SK-N-SH (cell line): ENCODE results near the gene GSC2. TPM values are rescaled to one million over a fixed set of nuclear protein-coding genes. Genes with fewer than 3 reads are reported as not detected.

Source experiments
- CTCF ChIA-PET: fragments of 300-600, 350-600 bp; formaldehyde crosslinking; extraction: SDS; loops from one replicate; lab custom pipeline; 2021; lab: Yijun Ruan, JAX
- POLR2A ChIA-PET: fragments of 350-600 bp; sonication (Branson Sonifier 250); formaldehyde crosslinking; extraction: SDS; loops from one replicate; lab custom pipeline; 2020; ENCODE audit warnings: antibody characterized with exemption, inconsistent platforms; lab: Yijun Ruan, JAX
- DNase-seq: peaks from one replicate; pipeline ENCODE4 v3.0.0; 2012
- H2AFZ ChIP-seq: fragments of 200-600 bp; sonication (generic); 2 replicates; pipeline ENCODE4 v1.8.1; 2016; ENCODE audit warnings: antibody characterized with exemption, mild to moderate bottlenecking, low read depth
- H3F3A ChIP-seq: fragments of 200-600 bp; sonication (generic); replicated peaks from 2 replicates; pipeline ENCODE3; 2016; ENCODE audit warnings: antibody characterized with exemption, mild to moderate bottlenecking; ENCODE audit not compliant: insufficient read depth
- H3K27ac ChIP-seq, 2 experiments: fragments of 200-500 bp in 1 of 2; fragments of 200-600 bp in 1 of 2; sonication (Bioruptor generic) in 1 of 2; sonication (generic), shearing (Covaris generic) in 1 of 2; 2 replicates each; pipeline versions ENCODE4 v1.5.1 to v1.6.1; 2014 to 2016; ENCODE audit warnings: low read depth in 2 of 2, inconsistent platforms in 1 of 2, low read length in 1 of 2, mild to moderate bottlenecking in 1 of 2, mixed read lengths in 1 of 2
- H3K27me3 ChIP-seq: fragments of 200-600 bp; sonication (generic), shearing (Covaris generic); 2 replicates; pipeline ENCODE4 v1.6.1; 2016; ENCODE audit warnings: mixed run types; ENCODE audit not compliant: insufficient read depth
- H3K36me3 ChIP-seq, 2 experiments: fragments of 200-500 bp in 1 of 2; fragments of 200-600 bp in 1 of 2; sonication (Bioruptor generic) in 1 of 2; sonication (generic) in 1 of 2; replicated peaks in 1 of 2; 2 replicates each; pipeline versions ENCODE3 to v1.5.1; 2014 to 2016; ENCODE audit warnings: low read length in 1 of 2, mild to moderate bottlenecking in 1 of 2; ENCODE audit not compliant: insufficient read depth in 2 of 2, control insufficient read depth in 1 of 2
- H3K4me1 ChIP-seq, 2 experiments: fragments of 200-500 bp in 1 of 2; fragments of 200-600 bp in 1 of 2; sonication (Bioruptor generic) in 1 of 2; sonication (generic), shearing (Covaris generic) in 1 of 2; 2 replicates each; pipeline versions ENCODE4 v1.5.1 to v1.6.1; 2014 to 2016; ENCODE audit warnings: low read depth in 1 of 2, low read length in 1 of 2, mixed run types in 1 of 2; ENCODE audit not compliant: insufficient read depth in 2 of 2, control insufficient read depth in 1 of 2
- H3K4me2 ChIP-seq: fragments of 200-600 bp; sonication (generic), shearing (Covaris generic); 2 replicates; pipeline ENCODE4 v1.6.1; 2017; ENCODE audit warnings: mixed run types
- H3K4me3 ChIP-seq, 2 experiments: fragments of 200-500 bp in 1 of 2; fragments of 200-600 bp in 1 of 2; sonication (Bioruptor generic) in 1 of 2; sonication (generic), shearing (Covaris generic) in 1 of 2; 2 replicates each; pipeline versions ENCODE4 v1.5.1 to v1.8.1; 2014 to 2016; ENCODE audit warnings: low read depth in 2 of 2, inconsistent platforms in 1 of 2, low read length in 1 of 2, mild to moderate bottlenecking in 1 of 2, mixed read lengths in 1 of 2, moderate library complexity in 1 of 2
- H3K79me2 ChIP-seq: fragments of 200-600 bp; sonication (generic); 2 replicates; pipeline ENCODE4 v1.8.1; 2017; ENCODE audit warnings: mild to moderate bottlenecking; ENCODE audit not compliant: insufficient read depth
- H3K9ac ChIP-seq: fragments of 200-600 bp; sonication (generic); 2 replicates; pipeline ENCODE4 v1.6.1; 2017; ENCODE audit warnings: mixed run types
- H3K9me2 ChIP-seq: fragments of 200-600 bp; sonication (generic); 2 replicates; pipeline ENCODE4 v1.6.1; 2017; ENCODE audit warnings: mixed run types
- H3K9me3 ChIP-seq: fragments of 200-600 bp; sonication (generic); 2 replicates; pipeline ENCODE4 v1.6.1; 2017; ENCODE audit warnings: mixed run types, mild to moderate bottlenecking, moderate library complexity
- H4K20me1 ChIP-seq: fragments of 200-600 bp; sonication (generic); 2 replicates; pipeline ENCODE4 v1.6.1; 2017; ENCODE audit warnings: mild to moderate bottlenecking, mixed run types; ENCODE audit not compliant: insufficient read depth
- CHD2 ChIP-seq: fragments of 150-350 bp; IDR thresholded peaks from 2 replicates; pipeline ENCODE4 v1.6.1; 2018; ENCODE audit warnings: low read length; ENCODE audit not compliant: partially characterized antibody
- CTCF ChIP-seq: fragments of 200-600 bp; sonication (generic); IDR thresholded peaks from 2 replicates; pipeline ENCODE4 v1.6.1; 2017; ENCODE audit warnings: antibody characterized with exemption, mild to moderate bottlenecking, moderate library complexity
- EZH2phosphoT487 ChIP-seq: fragments of 200-600 bp; sonication (generic); IDR thresholded peaks from 2 replicates; pipeline ENCODE4 v1.6.1; 2017; ENCODE audit warnings: low read depth, mixed run types, mild to moderate bottlenecking, antibody characterized with exemption, moderate library complexity, borderline replicate concordance
- FOSL2 ChIP-seq: IDR thresholded peaks from 2 replicates; pipeline ENCODE4 v1.4.0; 2012; ENCODE audit warnings: low read depth, mild to moderate bottlenecking, moderate library complexity, borderline replicate concordance
- FOXM1 ChIP-seq: IDR thresholded peaks from 2 replicates; pipeline ENCODE4 v1.4.0; 2012; ENCODE audit warnings: low read depth, mild to moderate bottlenecking
- GABPA ChIP-seq: IDR thresholded peaks from 2 replicates; pipeline ENCODE4 v1.4.0; 2012; ENCODE audit warnings: low read depth, mild to moderate bottlenecking
- GATA2 ChIP-seq: sonication (generic); formaldehyde crosslinking; IDR thresholded peaks from 2 replicates; pipeline ENCODE4 v1.5.0; 2020; ENCODE audit warnings: mild to moderate bottlenecking, missing genetic modification reagents
- IRF3 ChIP-seq: fragments of 150-350 bp; IDR thresholded peaks from 2 replicates; pipeline ENCODE4 v1.6.1; 2016; ENCODE audit warnings: mild to moderate bottlenecking, low read depth, low read length
- MEF2A ChIP-seq: IDR thresholded peaks from 2 replicates; pipeline ENCODE4 v1.4.0; 2012; ENCODE audit warnings: low read depth, borderline replicate concordance
- MXI1 ChIP-seq: IDR thresholded peaks from 2 replicates; pipeline ENCODE4 v1.6.1; 2012; ENCODE audit warnings: mild to moderate bottlenecking, low read depth, low read length, improper control_type of control experiment
- NRF1 ChIP-seq: IDR thresholded peaks from 2 replicates; pipeline ENCODE4 v1.6.1; 2012; ENCODE audit warnings: low read depth, mild to moderate bottlenecking, low read length
- PBX3 ChIP-seq: IDR thresholded peaks from 2 replicates; pipeline ENCODE4; 2012
- POLR2AphosphoS5 ChIP-seq: IDR thresholded peaks from 2 replicates; pipeline ENCODE4 v1.6.1; 2012; ENCODE audit warnings: low read depth, low read length
- REST ChIP-seq: IDR thresholded peaks from 2 replicates; pipeline ENCODE4 v1.6.1; 2012; ENCODE audit warnings: mild to moderate bottlenecking, low read depth, low read length, moderate library complexity
- RXRA ChIP-seq: IDR thresholded peaks from 2 replicates; pipeline ENCODE4 v1.4.0; 2012; ENCODE audit warnings: low read depth, mild to moderate bottlenecking, borderline replicate concordance
- TCF12 ChIP-seq: IDR thresholded peaks from 2 replicates; pipeline ENCODE4 v1.4.0; 2012
- TEAD4 ChIP-seq: IDR thresholded peaks from 2 replicates; pipeline ENCODE4 v1.4.0; 2012; ENCODE audit warnings: mild to moderate bottlenecking, borderline replicate concordance; ENCODE audit not compliant: insufficient read depth
- USF1 ChIP-seq: IDR thresholded peaks from 2 replicates; pipeline ENCODE4 v1.4.0; 2012; ENCODE audit warnings: low read depth, borderline replicate concordance
- USF2 ChIP-seq: fragments of 150-350 bp; IDR thresholded peaks from 2 replicates; pipeline ENCODE4 v1.6.1; 2017; ENCODE audit warnings: antibody characterized with exemption, low read length, low read depth, borderline replicate concordance
- YY1 ChIP-seq: IDR thresholded peaks from 2 replicates; pipeline ENCODE4 v1.4.0; 2012; ENCODE audit warnings: low read depth, mild to moderate bottlenecking
- WGBS: methylation state at CpG from one replicate; pipeline ENCODE4 v1.1.6; 2017; ENCODE audit warnings: low lambda C conversion rate; 5-methylcytosine and 5-hydroxymethylcytosine counted together
- polyA plus RNA-seq, 3 experiments: library from polyadenylated mRNA; depleted of rRNA; stranded (reverse); fragments of >200 nt; gene quantifications; 2 replicates each; pipeline ENCODE4 v1.2.3, GENCODE V29; 2012

Gene GSC2
- polyA plus RNA-seq, 1 of the 3 experiments (the other 2 are of a cell fraction) = not detected

GRCh38 chr22:19180234-19180633, 30.1 kb upstream of the GSC2 start:
- H2AFZ ChIP-seq = no peak overlapping the region
- POLR2A ChIA-PET = interaction anchor here (2.2 kb wide), 1 partner anchor 27 kb away, joined by 6 read pairs; no protein-coding TSS in a partner anchor
- no peak overlapping the region for H3K4me3 ChIP-seq
- no peak overlapping the region for H3K9ac ChIP-seq
- no peak overlapping the region for H3K27ac ChIP-seq
- no peaks in the 10 kb centered on the region for H3K9me2 ChIP-seq
- peaks cover 4% of the 10 kb centered on the region for H3F3A ChIP-seq
- peaks cover 11 to 34% of the 10 kb centered on the region in 2 experiments; a peak in 1 of 4 replicates for H3K4me1 ChIP-seq
- H3K79me2 ChIP-seq = peaks cover 23% of the 10 kb centered on the region
- H3K36me3 ChIP-seq = peaks cover 0 to 9% of the 10 kb centered on the region in 2 experiments
- no peak overlapping the region for H3K4me2 ChIP-seq
- no peak for DNase-seq
- no peaks in the 10 kb centered on the region for H3K27me3 ChIP-seq
- TF ChIP-seq EZH2phosphoT487 = no peak
- no peak for TF ChIP-seq FOSL2
- TF ChIP-seq USF1 = no peak
- no peak for TF ChIP-seq CHD2
- TF ChIP-seq GABPA = no peak
- TF ChIP-seq RXRA = no peak
- no peak for TF ChIP-seq CTCF
- TF ChIP-seq TCF12 = no peak
- no peak for TF ChIP-seq NRF1
- no peak for TF ChIP-seq REST
- no peak for TF ChIP-seq PBX3
- no peak for TF ChIP-seq TEAD4
- TF ChIP-seq FOXM1 = no peak
- TF ChIP-seq USF2 = no peak
- no peak for TF ChIP-seq YY1
- no peak for TF ChIP-seq GATA2 (CRISPR knock-in tag)
- no peak for TF ChIP-seq MEF2A
- TF ChIP-seq IRF3 = no peak
- no peak for TF ChIP-seq POLR2AphosphoS5
- TF ChIP-seq MXI1 = no peak
- TF ChIP-seq, all 33 proteins: peak for 0
- CTCF ChIA-PET = interaction anchor here (0.6 to 3.0 kb wide), 17 partner anchors 15 to 450 kb away, joined by 3 to 28 read pairs (median 5); partner anchors contain the start of genes C22orf39, CDC45, CLTCL1 and HIRA
- WGBS = no CpG with 5 or more reads among the region's 9 CpGs
- H3K9me3 ChIP-seq = no peaks in the 10 kb centered on the region
- H4K20me1 ChIP-seq = 0 out of 2 replicates have a peak, but pooled peaks cover 4% of the 10 kb centered on the region
